HepG2 (cell line): ENCODE measurements around the gene ATG4B. TPM values are rescaled to one million over a fixed set of nuclear protein-coding genes. Genes with fewer than 3 reads are reported as not detected.

Experiments used
- FOXK2 ChIP-seq: fragments of 450-650 bp; IDR thresholded peaks from 2 replicates; pipeline ENCODE4 v1.6.1; 2016
- MAF1 ChIP-seq: sonication (generic); formaldehyde crosslinking; IDR thresholded peaks from 2 replicates; pipeline ENCODE4 v1.5.0; 2020; ENCODE audit warnings: missing genetic modification reagents, borderline replicate concordance
- MBD4 ChIP-seq: IDR thresholded peaks from 2 replicates; pipeline ENCODE4 v1.6.1; 2012; ENCODE audit warnings: low read length, inconsistent platforms, borderline replicate concordance
- MEIS2 ChIP-seq: sonication (generic); formaldehyde crosslinking; IDR thresholded peaks from 2 replicates; pipeline ENCODE4 v1.9.0; 2021; ENCODE audit warnings: mild to moderate bottlenecking, missing genetic modification reagents
- PCBP2 ChIP-seq: fragments of 200-400 bp; formaldehyde crosslinking; optimal IDR thresholded peaks from 2 replicates; pipeline ENCODE3; 2018; ENCODE audit warnings: low read length, low read depth; ENCODE audit not compliant: poor library complexity, severe bottlenecking
- POLR2G ChIP-seq: fragments of 200-400 bp; formaldehyde crosslinking; IDR thresholded peaks from 2 replicates; pipeline ENCODE4 v1.6.1; 2018; ENCODE audit warnings: mild to moderate bottlenecking, low read depth, low read length, moderate library complexity
- RBFOX2 ChIP-seq: fragments of 200-400 bp; formaldehyde crosslinking; IDR thresholded peaks from 2 replicates; pipeline ENCODE4 v1.6.1; 2017; ENCODE audit warnings: low read depth, mild to moderate bottlenecking, low read length
- SETDB1 ChIP-seq: sonication (generic); formaldehyde crosslinking; IDR thresholded peaks from 2 replicates; pipeline ENCODE4 v1.5.1; 2020; ENCODE audit warnings: missing genetic modification reagents, mild to moderate bottlenecking, borderline replicate concordance
- U2AF1 ChIP-seq: fragments of 200-400 bp; formaldehyde crosslinking; optimal IDR thresholded peaks from 2 replicates; pipeline ENCODE3; 2017; ENCODE audit warnings: mild to moderate bottlenecking, low read depth, low read length
- ZNF292 ChIP-seq: sonication (generic); formaldehyde crosslinking; IDR thresholded peaks from 2 replicates; pipeline ENCODE4 v1.8.1; 2022; ENCODE audit warnings: mild to moderate bottlenecking, low read depth, missing genetic modification reagents, borderline replicate concordance
- ZNF382 ChIP-seq: sonication (generic); formaldehyde crosslinking; IDR thresholded peaks from 2 replicates; pipeline ENCODE4 v1.5.0; 2020; ENCODE audit warnings: missing genetic modification reagents, mild to moderate bottlenecking, borderline replicate concordance
- polyA plus RNA-seq, 8 experiments: library from polyadenylated mRNA; depleted of rRNA in 3 of 8; stranded (reverse) in 7 of 8; unstranded in 1 of 8; fragments of >200 nt; fragmentation: Illumina TruSeq in 4 of 8; extraction: Trizol in 4 of 8; gene quantifications; 2 replicates each; pipeline versions ENCODE4 v1.2.1 to v1.2.3, GENCODE V29; 2011 to 2016; ENCODE audit warnings: low read depth in 4 of 8, missing spikeins in 1 of 8, mixed read lengths in 1 of 8; ENCODE audit not compliant: insufficient read depth in 1 of 8
- total RNA-seq, 5 experiments: library from RNA; depleted of rRNA; stranded (reverse); fragments of >200 nt; fragmentation: Illumina TruSeq; extraction: Trizol; gene quantifications; 2 replicates each; pipeline ENCODE4 v1.2.3, GENCODE V29; 2016; ENCODE audit warnings: low read depth in 1 of 5
- TF ChIP-seq, protein P1 (sequence below): sonication (generic); formaldehyde crosslinking; IDR thresholded peaks from 2 replicates; pipeline ENCODE4 v1.4.0; 2020; ENCODE audit warnings: missing genetic modification reagents
- TF ChIP-seq, protein P2 (sequence below): sonication (generic); formaldehyde crosslinking; IDR thresholded peaks from 2 replicates; pipeline ENCODE4 v1.8.1; 2023; ENCODE audit warnings: mild to moderate bottlenecking, missing genetic modification reagents
- TF ChIP-seq, protein P3 (sequence below): sonication (generic); formaldehyde crosslinking; IDR thresholded peaks from 2 replicates; pipeline ENCODE4 v1.4.0; 2020; ENCODE audit warnings: missing genetic modification reagents, borderline replicate concordance
- TF ChIP-seq, protein P4 (sequence below), 2 experiments: IDR thresholded peaks; 2 replicates each; pipeline ENCODE4 v1.6.1; 2011 to 2012; ENCODE audit warnings: low read length in 2 of 2, borderline replicate concordance in 1 of 2, low read depth in 1 of 2, mild to moderate bottlenecking in 1 of 2, moderate library complexity in 1 of 2

Gene ATG4B
- total and polyA plus RNA-seq, 2 of the 13 experiments (the other 11 are each of a cell fraction or from before 2014, with no cell fraction given), result 95.5 to 239 TPM

DNA sequence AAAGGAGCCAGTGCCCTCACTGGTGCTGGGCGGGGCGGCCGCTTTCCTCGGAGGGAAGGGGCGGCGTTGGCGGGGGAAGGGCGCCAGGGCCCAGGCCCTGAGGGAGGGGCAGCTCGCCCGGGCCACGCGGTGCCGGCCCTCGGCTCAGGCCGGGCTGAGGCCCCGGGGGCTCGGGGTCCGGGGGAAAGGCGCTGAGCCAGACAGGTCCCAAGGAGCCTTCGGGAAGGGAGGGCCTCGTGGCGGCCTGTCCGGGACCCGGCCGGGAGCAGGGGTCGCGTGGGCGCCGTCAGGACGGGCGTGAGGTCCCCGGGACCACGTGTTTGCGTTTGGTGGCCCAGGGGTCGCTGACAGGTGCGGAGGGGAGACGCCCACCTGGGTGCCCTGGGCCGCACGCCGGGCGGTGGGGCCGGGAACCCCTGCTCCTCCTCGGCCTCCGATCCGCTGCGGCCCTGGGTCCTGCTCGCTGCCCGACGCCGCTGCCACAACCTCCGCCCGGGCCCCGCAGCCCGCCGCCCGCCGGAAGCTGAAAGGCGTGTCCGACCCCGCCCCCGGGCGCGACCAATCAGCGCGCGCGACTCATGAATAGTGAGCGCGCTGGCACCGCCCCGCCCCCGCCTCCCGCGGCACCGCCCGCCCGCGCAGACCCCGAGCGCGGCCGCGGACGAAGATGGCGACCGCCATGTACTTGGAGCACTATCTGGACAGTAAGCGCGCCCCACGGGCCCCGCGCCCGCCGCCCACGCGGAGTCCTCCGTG is 64.1 kb downstream of the ATG4B start, which contains the start of gene ING5 (continued):
- TF ChIP-seq, protein P1, sequence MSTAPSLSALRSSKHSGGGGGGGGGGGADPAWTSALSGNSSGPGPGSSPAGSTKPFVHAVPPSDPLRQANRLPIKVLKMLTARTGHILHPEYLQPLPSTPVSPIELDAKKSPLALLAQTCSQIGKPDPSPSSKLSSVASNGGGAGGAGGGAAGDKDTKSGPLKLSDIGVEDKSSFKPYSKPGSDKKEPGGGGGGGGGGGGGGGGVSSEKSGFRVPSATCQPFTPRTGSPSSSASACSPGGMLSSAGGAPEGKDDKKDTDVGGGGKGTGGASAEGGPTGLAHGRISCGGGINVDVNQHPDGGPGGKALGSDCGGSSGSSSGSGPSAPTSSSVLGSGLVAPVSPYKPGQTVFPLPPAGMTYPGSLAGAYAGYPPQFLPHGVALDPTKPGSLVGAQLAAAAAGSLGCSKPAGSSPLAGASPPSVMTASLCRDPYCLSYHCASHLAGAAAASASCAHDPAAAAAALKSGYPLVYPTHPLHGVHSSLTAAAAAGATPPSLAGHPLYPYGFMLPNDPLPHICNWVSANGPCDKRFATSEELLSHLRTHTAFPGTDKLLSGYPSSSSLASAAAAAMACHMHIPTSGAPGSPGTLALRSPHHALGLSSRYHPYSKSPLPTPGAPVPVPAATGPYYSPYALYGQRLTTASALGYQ (CRISPR knock-in tag), result peak; percentile 65; the same call in 1 of the 2 replicates
- TF ChIP-seq MAF1 (no peak), POLR2G (peak; percentile 90), RBFOX2 (peak; percentile 98), MEIS2 (peak; percentile 90), FOXK2 (no peak), PCBP2 (no peak), SETDB1 (CRISPR knock-in tag) (no peak), MBD4 (no peak), ZNF382 (CRISPR knock-in tag) (no peak), ZNF292 (CRISPR knock-in tag) (no peak), U2AF1 (no peak)
- TF ChIP-seq, protein P2, sequence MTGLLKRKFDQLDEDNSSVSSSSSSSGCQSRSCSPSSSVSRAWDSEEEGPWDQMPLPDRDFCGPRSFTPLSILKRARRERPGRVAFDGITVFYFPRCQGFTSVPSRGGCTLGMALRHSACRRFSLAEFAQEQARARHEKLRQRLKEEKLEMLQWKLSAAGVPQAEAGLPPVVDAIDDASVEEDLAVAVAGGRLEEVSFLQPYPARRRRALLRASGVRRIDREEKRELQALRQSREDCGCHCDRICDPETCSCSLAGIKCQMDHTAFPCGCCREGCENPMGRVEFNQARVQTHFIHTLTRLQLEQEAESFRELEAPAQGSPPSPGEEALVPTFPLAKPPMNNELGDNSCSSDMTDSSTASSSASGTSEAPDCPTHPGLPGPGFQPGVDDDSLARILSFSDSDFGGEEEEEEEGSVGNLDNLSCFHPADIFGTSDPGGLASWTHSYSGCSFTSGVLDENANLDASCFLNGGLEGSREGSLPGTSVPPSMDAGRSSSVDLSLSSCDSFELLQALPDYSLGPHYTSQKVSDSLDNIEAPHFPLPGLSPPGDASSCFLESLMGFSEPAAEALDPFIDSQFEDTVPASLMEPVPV (CRISPR knock-in tag), result peak; percentile 86
- TF ChIP-seq, protein P3, sequence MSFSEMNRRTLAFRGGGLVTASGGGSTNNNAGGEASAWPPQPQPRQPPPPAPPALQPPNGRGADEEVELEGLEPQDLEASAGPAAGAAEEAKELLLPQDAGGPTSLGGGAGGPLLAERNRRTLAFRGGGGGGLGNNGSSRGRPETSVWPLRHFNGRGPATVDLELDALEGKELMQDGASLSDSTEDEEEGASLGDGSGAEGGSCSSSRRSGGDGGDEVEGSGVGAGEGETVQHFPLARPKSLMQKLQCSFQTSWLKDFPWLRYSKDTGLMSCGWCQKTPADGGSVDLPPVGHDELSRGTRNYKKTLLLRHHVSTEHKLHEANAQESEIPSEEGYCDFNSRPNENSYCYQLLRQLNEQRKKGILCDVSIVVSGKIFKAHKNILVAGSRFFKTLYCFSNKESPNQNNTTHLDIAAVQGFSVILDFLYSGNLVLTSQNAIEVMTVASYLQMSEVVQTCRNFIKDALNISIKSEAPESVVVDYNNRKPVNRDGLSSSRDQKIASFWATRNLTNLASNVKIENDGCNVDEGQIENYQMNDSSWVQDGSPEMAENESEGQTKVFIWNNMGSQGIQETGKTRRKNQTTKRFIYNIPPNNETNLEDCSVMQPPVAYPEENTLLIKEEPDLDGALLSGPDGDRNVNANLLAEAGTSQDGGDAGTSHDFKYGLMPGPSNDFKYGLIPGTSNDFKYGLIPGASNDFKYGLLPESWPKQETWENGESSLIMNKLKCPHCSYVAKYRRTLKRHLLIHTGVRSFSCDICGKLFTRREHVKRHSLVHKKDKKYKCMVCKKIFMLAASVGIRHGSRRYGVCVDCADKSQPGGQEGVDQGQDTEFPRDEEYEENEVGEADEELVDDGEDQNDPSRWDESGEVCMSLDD (CRISPR knock-in tag), result peak; percentile 62; the same call in 1 of the 2 replicates
- TF ChIP-seq, protein P4, sequence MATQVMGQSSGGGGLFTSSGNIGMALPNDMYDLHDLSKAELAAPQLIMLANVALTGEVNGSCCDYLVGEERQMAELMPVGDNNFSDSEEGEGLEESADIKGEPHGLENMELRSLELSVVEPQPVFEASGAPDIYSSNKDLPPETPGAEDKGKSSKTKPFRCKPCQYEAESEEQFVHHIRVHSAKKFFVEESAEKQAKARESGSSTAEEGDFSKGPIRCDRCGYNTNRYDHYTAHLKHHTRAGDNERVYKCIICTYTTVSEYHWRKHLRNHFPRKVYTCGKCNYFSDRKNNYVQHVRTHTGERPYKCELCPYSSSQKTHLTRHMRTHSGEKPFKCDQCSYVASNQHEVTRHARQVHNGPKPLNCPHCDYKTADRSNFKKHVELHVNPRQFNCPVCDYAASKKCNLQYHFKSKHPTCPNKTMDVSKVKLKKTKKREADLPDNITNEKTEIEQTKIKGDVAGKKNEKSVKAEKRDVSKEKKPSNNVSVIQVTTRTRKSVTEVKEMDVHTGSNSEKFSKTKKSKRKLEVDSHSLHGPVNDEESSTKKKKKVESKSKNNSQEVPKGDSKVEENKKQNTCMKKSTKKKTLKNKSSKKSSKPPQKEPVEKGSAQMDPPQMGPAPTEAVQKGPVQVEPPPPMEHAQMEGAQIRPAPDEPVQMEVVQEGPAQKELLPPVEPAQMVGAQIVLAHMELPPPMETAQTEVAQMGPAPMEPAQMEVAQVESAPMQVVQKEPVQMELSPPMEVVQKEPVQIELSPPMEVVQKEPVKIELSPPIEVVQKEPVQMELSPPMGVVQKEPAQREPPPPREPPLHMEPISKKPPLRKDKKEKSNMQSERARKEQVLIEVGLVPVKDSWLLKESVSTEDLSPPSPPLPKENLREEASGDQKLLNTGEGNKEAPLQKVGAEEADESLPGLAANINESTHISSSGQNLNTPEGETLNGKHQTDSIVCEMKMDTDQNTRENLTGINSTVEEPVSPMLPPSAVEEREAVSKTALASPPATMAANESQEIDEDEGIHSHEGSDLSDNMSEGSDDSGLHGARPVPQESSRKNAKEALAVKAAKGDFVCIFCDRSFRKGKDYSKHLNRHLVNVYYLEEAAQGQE (IDR thresholded peaks at IDR 0.05; ENCODE audit: borderline replicate concordance in 1 of 2, low read depth in 1 of 2, low read length in 2 of 2), result 0 out of 4 replicates have a peak, but pooled peaks of 1 of the 2 experiments have one; percentile 30
